GM23338 (cell line): Measurements from ENCODE around the gene GTSE1. TPM values are rescaled to one million over a fixed set of nuclear protein-coding genes. Genes with fewer than 3 reads are reported as not detected.

Experiments used
- ATAC-seq: fragments of 200-7000 bp; cut with Tn5 transposase; 3 replicates; pipeline ENCODE4 v1.9.1; 2020
- DNase-seq: peaks from one replicate; pipeline ENCODE4 v3.0.0-alpha.2; 2015; ENCODE audit warnings: low spot score
- H2AFZ ChIP-seq: fragments of 200-600 bp; sonication (generic); 2 replicates; pipeline ENCODE4 v1.8.0; 2016; ENCODE audit warnings: antibody characterized with exemption, mild to moderate bottlenecking, moderate library complexity
- H3F3A ChIP-seq: fragments of 200-600 bp; sonication (generic); replicated peaks from 2 replicates; pipeline ENCODE4 v1.8.0; 2017; ENCODE audit warnings: antibody characterized with exemption, mixed run types, low read depth
- H3K27ac ChIP-seq: fragments of 200-600 bp; sonication (generic); 2 replicates; pipeline ENCODE4 v1.6.1; 2016; ENCODE audit warnings: low read depth
- H3K27me3 ChIP-seq: fragments of 200-600 bp; sonication (generic); 2 replicates; pipeline ENCODE4 v1.8.0; 2016; ENCODE audit warnings: mild to moderate bottlenecking, mixed run types, moderate library complexity; ENCODE audit not compliant: insufficient read depth
- H3K36me3 ChIP-seq: fragments of 200-600 bp; sonication (generic); 2 replicates; pipeline ENCODE4 v1.8.0; 2016; ENCODE audit warnings: mild to moderate bottlenecking; ENCODE audit not compliant: insufficient read depth
- H3K4me1 ChIP-seq: fragments of 200-600 bp; sonication (generic); 2 replicates; pipeline ENCODE4 v1.8.0; 2016; ENCODE audit warnings: mild to moderate bottlenecking, moderate library complexity; ENCODE audit not compliant: insufficient read depth
- H3K4me2 ChIP-seq: fragments of 200-600 bp; sonication (generic); 2 replicates; pipeline ENCODE4 v1.7.1; 2017; ENCODE audit warnings: mixed run types
- H3K4me3 ChIP-seq: fragments of 200-600 bp; sonication (generic); 2 replicates; pipeline ENCODE4 v1.6.1; 2016; ENCODE audit warnings: mixed run types
- H3K79me2 ChIP-seq: fragments of 200-600 bp; sonication (generic); replicated peaks from 2 replicates; pipeline ENCODE4 v1.8.0; 2017; ENCODE audit warnings: mild to moderate bottlenecking; ENCODE audit not compliant: insufficient read depth
- H3K9me2 ChIP-seq: fragments of 200-600 bp; sonication (generic); 2 replicates; pipeline ENCODE4 v1.8.0; 2017; ENCODE audit not compliant: insufficient read depth
- H4K20me1 ChIP-seq: fragments of 200-600 bp; sonication (generic); replicated peaks from 2 replicates; pipeline ENCODE4 v1.8.0; 2017; ENCODE audit warnings: mild to moderate bottlenecking; ENCODE audit not compliant: insufficient read depth
- H3K27ac Mint-ChIP-seq: 2 replicates; pipeline ENCODE4 v1.8.0; 2020; ENCODE audit warnings: inconsistent platforms, mild to moderate bottlenecking, moderate library complexity, mixed read lengths
- H3K27me3 Mint-ChIP-seq: 3 replicates; pipeline ENCODE4 v1.8.0; 2022; ENCODE audit warnings: low read depth, mild to moderate bottlenecking, moderate library complexity, mixed read lengths, inconsistent platforms; ENCODE audit not compliant: insufficient read depth, poor library complexity
- H3K36me3 Mint-ChIP-seq: 3 replicates; pipeline ENCODE4 v1.8.0; 2021; ENCODE audit warnings: low read depth, mild to moderate bottlenecking, inconsistent platforms, moderate library complexity, mixed read lengths
- H3K4me1 Mint-ChIP-seq: 3 replicates; pipeline ENCODE4 v1.8.0; 2020; ENCODE audit warnings: mild to moderate bottlenecking, inconsistent platforms, mixed read lengths
- H3K4me3 Mint-ChIP-seq: 3 replicates; pipeline ENCODE4 v1.8.0; 2021; ENCODE audit warnings: moderate library complexity, mild to moderate bottlenecking, inconsistent platforms, mixed read lengths
- H3K9me3 Mint-ChIP-seq: 3 replicates; pipeline ENCODE4 v1.8.0; 2020; ENCODE audit warnings: moderate library complexity, mild to moderate bottlenecking, inconsistent platforms, mixed read lengths
- CREB1 ChIP-seq: fragments of 250-450 bp; sonication (Bioruptor Pico); IDR thresholded peaks from 2 replicates; pipeline ENCODE4 v1.5.0; 2020; ENCODE audit warnings: low read depth, mild to moderate bottlenecking, moderate library complexity
- EZH2 ChIP-seq: fragments of 200-600 bp; sonication (generic); IDR thresholded peaks from one replicate; pipeline ENCODE4 v1.8.0; 2017; ENCODE audit warnings: antibody characterized with exemption, mild to moderate bottlenecking, low read depth; ENCODE audit not compliant: unreplicated experiment
- JUNB ChIP-seq: IDR thresholded peaks from one replicate; pipeline ENCODE4 v1.6.1; 2016; ENCODE audit warnings: antibody characterized with exemption; ENCODE audit not compliant: unreplicated experiment
- NANOG ChIP-seq: IDR thresholded peaks from 2 replicates; pipeline ENCODE4 v1.6.1; 2016; ENCODE audit warnings: antibody characterized with exemption, borderline replicate concordance
- REST ChIP-seq: IDR thresholded peaks from one replicate; pipeline ENCODE4 v1.6.1; 2018; ENCODE audit warnings: antibody characterized with exemption; ENCODE audit not compliant: unreplicated experiment
- STAT1 ChIP-seq: IDR thresholded peaks from one replicate; pipeline ENCODE4 v1.6.1; 2016; ENCODE audit warnings: antibody characterized with exemption; ENCODE audit not compliant: unreplicated experiment
- ZNF331 ChIP-seq: fragments of 250-450 bp; sonication (Bioruptor Pico); IDR thresholded peaks from 2 replicates; pipeline ENCODE4 v1.5.0; 2020; ENCODE audit warnings: low read depth, mild to moderate bottlenecking, moderate library complexity
- polyA plus RNA-seq: library from polyadenylated mRNA; unstranded; fragments of >200 nt; fragmentation: Nextera tagmentation; extraction: Ambion mirVana; gene quantifications from 2 replicates; pipeline ENCODE4 v1.2.1, GENCODE V29; 2016
- total RNA-seq: library from RNA; depleted of rRNA; stranded (reverse); fragments of >200 nt; shearing (Covaris generic); gene quantifications from 2 replicates; pipeline ENCODE4 v1.2.3, GENCODE V29; 2014
- TF ChIP-seq, protein P1 (sequence below), 2 experiments: fragments of 200-600 bp in 1 of 2; sonication (generic) in 1 of 2; conservative IDR thresholded peaks; 2 replicates each; pipeline versions ENCODE4 v1.5.1 to v1.6.1; 2016 to 2017; ENCODE audit warnings: antibody characterized with exemption in 2 of 2, low read depth in 2 of 2, mild to moderate bottlenecking in 2 of 2, moderate library complexity in 1 of 2
- TF ChIP-seq, protein P2 (sequence below): IDR thresholded peaks from 2 replicates; pipeline ENCODE4 v1.6.1; 2016; ENCODE audit warnings: antibody characterized with exemption

Gene GTSE1
- total and polyA plus RNA-seq, 2 experiments from 2014 or later: 26.3 to 28.6 TPM

DNA sequence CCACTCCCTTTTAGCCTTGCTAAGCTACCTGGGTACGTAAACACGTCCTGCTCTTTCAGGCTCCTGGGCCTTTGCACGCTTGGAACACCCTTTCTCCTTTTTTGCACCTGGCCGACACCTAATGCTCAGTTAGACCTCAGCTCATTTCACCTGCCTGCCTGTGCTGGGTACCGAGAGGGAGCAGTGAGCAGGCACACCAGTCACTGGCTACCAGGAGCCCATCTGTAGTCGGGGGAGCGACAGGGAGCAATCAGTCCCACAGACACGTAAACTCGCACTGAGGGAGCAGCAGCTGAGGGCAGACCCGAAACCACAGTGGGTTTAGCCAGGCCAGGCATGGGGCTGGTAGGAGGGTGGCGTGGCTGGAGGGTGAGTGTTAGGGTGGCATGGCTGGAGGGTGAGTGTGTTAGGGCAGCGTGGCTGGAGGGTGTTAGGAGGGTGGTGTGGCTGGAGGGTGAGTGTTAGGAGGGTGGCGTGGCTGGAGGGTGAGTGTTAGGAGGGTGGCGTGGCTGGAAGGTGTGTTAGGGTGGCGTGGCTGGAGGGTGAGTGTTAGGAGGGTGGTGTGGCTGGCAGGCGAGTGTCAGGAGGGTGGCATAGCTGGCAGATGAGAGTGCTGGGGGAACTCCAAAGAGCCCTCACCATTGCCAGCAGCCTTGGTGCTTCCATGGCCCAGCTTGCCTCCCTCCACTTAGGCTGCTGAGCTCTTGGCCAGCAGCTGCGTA, 6.4 kb upstream of the GTSE1 start (continued):
- TF ChIP-seq, protein P1, sequence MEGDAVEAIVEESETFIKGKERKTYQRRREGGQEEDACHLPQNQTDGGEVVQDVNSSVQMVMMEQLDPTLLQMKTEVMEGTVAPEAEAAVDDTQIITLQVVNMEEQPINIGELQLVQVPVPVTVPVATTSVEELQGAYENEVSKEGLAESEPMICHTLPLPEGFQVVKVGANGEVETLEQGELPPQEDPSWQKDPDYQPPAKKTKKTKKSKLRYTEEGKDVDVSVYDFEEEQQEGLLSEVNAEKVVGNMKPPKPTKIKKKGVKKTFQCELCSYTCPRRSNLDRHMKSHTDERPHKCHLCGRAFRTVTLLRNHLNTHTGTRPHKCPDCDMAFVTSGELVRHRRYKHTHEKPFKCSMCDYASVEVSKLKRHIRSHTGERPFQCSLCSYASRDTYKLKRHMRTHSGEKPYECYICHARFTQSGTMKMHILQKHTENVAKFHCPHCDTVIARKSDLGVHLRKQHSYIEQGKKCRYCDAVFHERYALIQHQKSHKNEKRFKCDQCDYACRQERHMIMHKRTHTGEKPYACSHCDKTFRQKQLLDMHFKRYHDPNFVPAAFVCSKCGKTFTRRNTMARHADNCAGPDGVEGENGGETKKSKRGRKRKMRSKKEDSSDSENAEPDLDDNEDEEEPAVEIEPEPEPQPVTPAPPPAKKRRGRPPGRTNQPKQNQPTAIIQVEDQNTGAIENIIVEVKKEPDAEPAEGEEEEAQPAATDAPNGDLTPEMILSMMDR (conservative IDR thresholded peaks at IDR 0.05; ENCODE audit: low read depth in 2 of 2): no peak
- TF ChIP-seq ZNF331 (CRISPR knock-in tag): no peak
- no peak for TF ChIP-seq NANOG
- TF ChIP-seq, protein P2, sequence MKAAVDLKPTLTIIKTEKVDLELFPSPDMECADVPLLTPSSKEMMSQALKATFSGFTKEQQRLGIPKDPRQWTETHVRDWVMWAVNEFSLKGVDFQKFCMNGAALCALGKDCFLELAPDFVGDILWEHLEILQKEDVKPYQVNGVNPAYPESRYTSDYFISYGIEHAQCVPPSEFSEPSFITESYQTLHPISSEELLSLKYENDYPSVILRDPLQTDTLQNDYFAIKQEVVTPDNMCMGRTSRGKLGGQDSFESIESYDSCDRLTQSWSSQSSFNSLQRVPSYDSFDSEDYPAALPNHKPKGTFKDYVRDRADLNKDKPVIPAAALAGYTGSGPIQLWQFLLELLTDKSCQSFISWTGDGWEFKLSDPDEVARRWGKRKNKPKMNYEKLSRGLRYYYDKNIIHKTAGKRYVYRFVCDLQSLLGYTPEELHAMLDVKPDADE: no peak
- no peak for TF ChIP-seq STAT1
- TF ChIP-seq REST: no peak
- TF ChIP-seq JUNB: no peak
- TF ChIP-seq CREB1: no peak
- no peak for TF ChIP-seq EZH2

- no peak for DNase-seq
- Mint-ChIP-seq H3K27me3 (peaks cover 14% of the 10 kb centered on the region), H3K27ac (no peak overlapping the region), H3K36me3 (peaks cover 12% of the 10 kb centered on the region), H3K4me3 (no peak overlapping the region), H3K4me1 (peaks cover 8% of the 10 kb centered on the region), H3K9me3 (peaks cover 2% of the 10 kb centered on the region; the same call in 2 of the 3 replicates)
- H3K79me2 ChIP-seq: no peaks in the 10 kb centered on the region
- no peak for ATAC-seq
- no peaks in the 10 kb centered on the region for H3F3A ChIP-seq
- H3K9me2 ChIP-seq: no peaks in the 10 kb centered on the region
- H4K20me1 ChIP-seq: no peaks in the 10 kb centered on the region
- no peak overlapping the region for H2AFZ ChIP-seq
- H3K36me3 ChIP-seq: no peaks in the 10 kb centered on the region
- no peak for TF ChIP-seq EZH2
- TF ChIP-seq, protein P1 (conservative IDR thresholded peaks at IDR 0.05; ENCODE audit: low read depth in 2 of 2): no peak
- peaks cover 6% of the 10 kb centered on the region; the same call in 1 of the 2 replicates for H3K4me1 ChIP-seq
- H3K4me3 ChIP-seq: no peak overlapping the region
- H3K27ac ChIP-seq: no peak overlapping the region
- H3K27me3 ChIP-seq: no peaks in the 10 kb centered on the region
- H3K4me2 ChIP-seq: no peak overlapping the region
These were observed 5.6 kb upstream of the GTSE1 start for GRCh38 chr22:46290843-46291785.
